ENCODE results near the gene PLEKHH1. TPM values are rescaled to one million over a fixed set of nuclear protein-coding genes. Genes with fewer than 3 reads are reported as not detected.

Gene PLEKHH1
- total and polyA plus RNA-seq, 9 of the 15 experiments (the other 6 are each of a cell fraction or from before 2014, with no cell fraction given): 0.76 to 5.9 (median 2.9) TPM

DNA sequence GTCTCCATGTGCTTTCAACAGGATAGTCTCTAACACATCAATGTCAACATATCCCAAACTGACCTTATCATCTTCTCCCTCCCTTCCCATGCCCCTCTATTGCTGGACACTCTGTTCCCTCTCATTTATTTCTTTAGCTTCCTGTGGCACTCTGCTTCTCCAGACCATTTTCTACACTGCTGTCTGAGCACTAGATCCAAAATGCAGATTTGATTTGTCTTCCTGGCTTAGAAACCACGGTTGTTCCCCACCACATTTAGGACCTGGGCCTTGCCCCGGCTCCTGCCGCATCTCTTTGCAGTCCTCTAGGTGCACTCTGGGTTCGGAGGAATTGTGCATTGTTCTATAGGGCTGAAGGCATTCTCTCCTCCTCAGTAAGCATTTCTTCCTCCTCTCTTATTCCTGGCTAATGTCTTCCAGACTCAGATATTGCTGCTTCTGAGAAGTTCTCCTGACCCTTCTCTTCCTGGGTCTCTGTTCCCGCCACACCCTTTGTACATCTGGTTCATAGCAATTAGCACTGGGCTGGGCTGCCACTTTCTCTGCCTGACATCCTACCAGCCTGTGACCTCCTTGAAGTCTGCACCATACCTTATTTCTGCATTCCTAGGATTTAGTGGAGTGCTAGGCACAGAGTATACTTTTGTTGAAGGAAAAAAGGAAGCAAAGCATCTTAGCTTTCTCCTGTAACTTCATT is 100.5 kb downstream of the PLEKHH1 start:
- in situ Hi-C loops (cut with MboI): no loop called here
- ChIA-PET POLR2A (no interaction called here), CTCF (ENCODE audit: low intra/inter-chr PET ratio) (no interaction called here)

More for the DNA sequence above, 100.5 kb downstream of the PLEKHH1 start:
- H3K27me3 ChIP-seq (ENCODE audit: control insufficient read depth in 2 of 2, insufficient read depth in 2 of 2, low read length in 2 of 2): no peaks in the 10 kb centered on the region
- DNase-seq (ENCODE audit: extremely low read depth in 1 of 4, low spot score in 3 of 4) (no peak), FAIRE-seq (no peak), ATAC-seq (no peak)
- H3K9me1 ChIP-seq (ENCODE audit: control insufficient read depth, insufficient read depth, low read length): no peaks in the 10 kb centered on the region
- H3K4me3 ChIP-seq: no peak overlapping the region
- BruUV-seq (replicated peaks): no TSS peak
- H3K79me2 ChIP-seq (ENCODE audit: control insufficient read depth, insufficient read depth, low read length): no peaks in the 10 kb centered on the region
- H3K4me1 ChIP-seq (replicated peaks in 1 of 2; ENCODE audit: control insufficient read depth in 2 of 2, insufficient read depth in 2 of 2, low read length in 2 of 2): peaks cover 0 to 32% of the 10 kb centered on the region in 2 experiments; a peak in 3 of 5 replicates
- H2AFZ ChIP-seq (ENCODE audit: low read depth, low read length): no peak overlapping the region
- H3K4me2 ChIP-seq (ENCODE audit: insufficient read depth, low read length): no peak overlapping the region
- TF ChIP-seq MAFG (tag; conservative IDR thresholded peaks at IDR 0.05) (no peak), TFAM (CRISPR knock-in tag; conservative IDR thresholded peaks at IDR 0.05) (no peak), CBX5 (IDR thresholded peaks at IDR 0.05; ENCODE audit: borderline replicate concordance, low read depth) (no peak), ZBTB17 (CRISPR knock-in tag; IDR thresholded peaks at IDR 0.05) (peak; percentile 83), SMC3 (conservative IDR thresholded peaks at IDR 0.05; ENCODE audit: insufficient read depth, low read depth, low read length) (no peak), CHD1 (IDR thresholded peaks at IDR 0.05; ENCODE audit: low read length) (no peak), MTA1 (IDR thresholded peaks at IDR 0.05; ENCODE audit: borderline replicate concordance) (no peak), NCOA2 (IDR thresholded peaks at IDR 0.05; ENCODE audit: partially characterized antibody in 2 of 2) (no peak), JUND (IDR thresholded peaks at IDR 0.05; ENCODE audit: borderline replicate concordance, low read depth, low read length) (no peak), JUND (tag; IDR thresholded peaks at IDR 0.05; ENCODE audit: borderline replicate concordance, low read depth, low read length) (no peak)
- TF ChIP-seq, protein P1, sequence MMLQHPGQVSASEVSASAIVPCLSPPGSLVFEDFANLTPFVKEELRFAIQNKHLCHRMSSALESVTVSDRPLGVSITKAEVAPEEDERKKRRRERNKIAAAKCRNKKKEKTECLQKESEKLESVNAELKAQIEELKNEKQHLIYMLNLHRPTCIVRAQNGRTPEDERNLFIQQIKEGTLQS (IDR thresholded peaks at IDR 0.05): no peak
- TF ChIP-seq, protein P1 (CRISPR knock-in tag; conservative IDR thresholded peaks at IDR 0.05): no peak
- TF ChIP-seq, protein P2, sequence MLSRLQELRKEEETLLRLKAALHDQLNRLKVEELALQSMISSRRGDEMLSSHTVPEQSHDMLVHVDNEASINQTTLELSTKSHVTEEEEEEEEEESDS (CRISPR knock-in tag; IDR thresholded peaks at IDR 0.05): no peak
- TF ChIP-seq, protein P3, sequence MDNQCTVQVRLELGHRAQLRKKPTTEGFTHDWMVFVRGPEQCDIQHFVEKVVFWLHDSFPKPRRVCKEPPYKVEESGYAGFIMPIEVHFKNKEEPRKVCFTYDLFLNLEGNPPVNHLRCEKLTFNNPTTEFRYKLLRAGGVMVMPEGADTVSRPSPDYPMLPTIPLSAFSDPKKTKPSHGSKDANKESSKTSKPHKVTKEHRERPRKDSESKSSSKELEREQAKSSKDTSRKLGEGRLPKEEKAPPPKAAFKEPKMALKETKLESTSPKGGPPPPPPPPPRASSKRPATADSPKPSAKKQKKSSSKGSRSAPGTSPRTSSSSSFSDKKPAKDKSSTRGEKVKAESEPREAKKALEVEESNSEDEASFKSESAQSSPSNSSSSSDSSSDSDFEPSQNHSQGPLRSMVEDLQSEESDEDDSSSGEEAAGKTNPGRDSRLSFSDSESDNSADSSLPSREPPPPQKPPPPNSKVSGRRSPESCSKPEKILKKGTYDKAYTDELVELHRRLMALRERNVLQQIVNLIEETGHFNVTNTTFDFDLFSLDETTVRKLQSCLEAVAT (IDR thresholded peaks at IDR 0.05): peak in 1 of 2 experiments; percentile 70; a peak in 1 of 4 replicates
- H3K9me3 ChIP-seq (replicated peaks; ENCODE audit: control insufficient read depth, insufficient read depth, low read depth, low read length): no peaks in the 10 kb centered on the region
- intact Hi-C loops (cut with micrococcal nuclease): no loop called here
- H3K36me3 ChIP-seq (ENCODE audit: control insufficient read depth, insufficient read depth, low read length): no peaks in the 10 kb centered on the region; the same call in 2 of the 3 replicates
- no peak overlapping the region for H3K9ac ChIP-seq (ENCODE audit: insufficient read depth in 1 of 2, low read depth in 2 of 2, low read length in 2 of 2)
- H3K27ac ChIP-seq (ENCODE audit: extremely low read depth, low read depth, low read length): no peak overlapping the region
- WGBS (ENCODE audit: insufficient coverage, low coverage, missing lambda C conversion rate): 80% methylated on average over 4 of the region's 5 CpGs
- H4K20me1 ChIP-seq (replicated peaks; ENCODE audit: control insufficient read depth, insufficient read depth, low read length): no peaks in the 10 kb centered on the region

All from K562 (cell line).